OCI-LY7 (cell line): ENCODE data around the gene NUP205.

Experiments
- EZH2phosphoT487 ChIP-seq: fragments of 200-600 bp; sonication (generic); IDR thresholded peaks from 2 replicates; pipeline ENCODE4 v1.6.1; 2018; ENCODE audit warnings: low read depth, borderline replicate concordance, mild to moderate bottlenecking, mixed run types, antibody characterized with exemption, low read length, moderate library complexity, mixed read lengths
- TF ChIP-seq, protein P1 (sequence below): fragments of 200-600 bp; sonication (generic); conservative IDR thresholded peaks from 2 replicates; pipeline ENCODE4 v1.5.1; 2014; ENCODE audit warnings: mild to moderate bottlenecking, antibody characterized with exemption, low read length, moderate library complexity, mixed read lengths

- TF ChIP-seq, protein P1, sequence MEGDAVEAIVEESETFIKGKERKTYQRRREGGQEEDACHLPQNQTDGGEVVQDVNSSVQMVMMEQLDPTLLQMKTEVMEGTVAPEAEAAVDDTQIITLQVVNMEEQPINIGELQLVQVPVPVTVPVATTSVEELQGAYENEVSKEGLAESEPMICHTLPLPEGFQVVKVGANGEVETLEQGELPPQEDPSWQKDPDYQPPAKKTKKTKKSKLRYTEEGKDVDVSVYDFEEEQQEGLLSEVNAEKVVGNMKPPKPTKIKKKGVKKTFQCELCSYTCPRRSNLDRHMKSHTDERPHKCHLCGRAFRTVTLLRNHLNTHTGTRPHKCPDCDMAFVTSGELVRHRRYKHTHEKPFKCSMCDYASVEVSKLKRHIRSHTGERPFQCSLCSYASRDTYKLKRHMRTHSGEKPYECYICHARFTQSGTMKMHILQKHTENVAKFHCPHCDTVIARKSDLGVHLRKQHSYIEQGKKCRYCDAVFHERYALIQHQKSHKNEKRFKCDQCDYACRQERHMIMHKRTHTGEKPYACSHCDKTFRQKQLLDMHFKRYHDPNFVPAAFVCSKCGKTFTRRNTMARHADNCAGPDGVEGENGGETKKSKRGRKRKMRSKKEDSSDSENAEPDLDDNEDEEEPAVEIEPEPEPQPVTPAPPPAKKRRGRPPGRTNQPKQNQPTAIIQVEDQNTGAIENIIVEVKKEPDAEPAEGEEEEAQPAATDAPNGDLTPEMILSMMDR = no peak
- TF ChIP-seq EZH2phosphoT487 = no peak
Measured at GRCh38 chr7:135648235-135648634, 90.5 kb downstream of the NUP205 start.
